GM12878 (cell line): Measurements from ENCODE around the gene ANKS1A.

Experiments
- CREB1 ChIP-seq: IDR thresholded peaks from 2 replicates; pipeline ENCODE4 v1.6.1; 2012; ENCODE audit warnings: low read depth, mild to moderate bottlenecking, inconsistent platforms
- CTCF ChIP-seq, 3 experiments: IDR thresholded peaks in 2 of 3; conservative IDR thresholded peaks in 1 of 3; 2 replicates each; pipeline ENCODE4 v1.5.1; 2011; ENCODE audit warnings: low read depth in 3 of 3, low read length in 3 of 3, mild to moderate bottlenecking in 3 of 3, control low read depth in 2 of 3, moderate library complexity in 2 of 3, inconsistent platforms in 1 of 3, mixed read lengths in 1 of 3; ENCODE audit not compliant: control insufficient read depth in 2 of 3, insufficient read depth in 1 of 3; ENCODE audit errors: extremely low read depth in 1 of 3
- EZH2 ChIP-seq: IDR thresholded peaks from 2 replicates; pipeline ENCODE4 v1.6.1; 2012; ENCODE audit warnings: low read depth, mild to moderate bottlenecking, control low read depth, inconsistent platforms, low read length, borderline replicate concordance; ENCODE audit not compliant: control insufficient read depth
- REST ChIP-seq: IDR thresholded peaks from 2 replicates; pipeline ENCODE4 v1.6.1; 2012; ENCODE audit warnings: mild to moderate bottlenecking, low read depth, low read length
- TARDBP ChIP-seq: IDR thresholded peaks from 2 replicates; pipeline ENCODE4 v1.6.1; 2016; ENCODE audit warnings: borderline replicate concordance
- TF ChIP-seq, protein P1 (sequence below): IDR thresholded peaks from 2 replicates; pipeline ENCODE4 v1.6.1; 2012; ENCODE audit warnings: improper control_type of control experiment, low read depth, low read length; ENCODE audit not compliant: insufficient replicate concordance

GRCh38 chr6:35047265-35048011, 158.4 kb downstream of the ANKS1A start:
- TF ChIP-seq CTCF (IDR thresholded peaks at IDR 0.05 in 2 of 3, conservative IDR thresholded peaks at IDR 0.05 in 1 of 3; ENCODE audit: control insufficient read depth in 2 of 3, extremely low read depth in 1 of 3, insufficient read depth in 1 of 3, low read depth in 3 of 3, low read length in 3 of 3) (no peak), EZH2 (no peak), REST (no peak), TARDBP (no peak), CREB1 (no peak)
- TF ChIP-seq, protein P1, sequence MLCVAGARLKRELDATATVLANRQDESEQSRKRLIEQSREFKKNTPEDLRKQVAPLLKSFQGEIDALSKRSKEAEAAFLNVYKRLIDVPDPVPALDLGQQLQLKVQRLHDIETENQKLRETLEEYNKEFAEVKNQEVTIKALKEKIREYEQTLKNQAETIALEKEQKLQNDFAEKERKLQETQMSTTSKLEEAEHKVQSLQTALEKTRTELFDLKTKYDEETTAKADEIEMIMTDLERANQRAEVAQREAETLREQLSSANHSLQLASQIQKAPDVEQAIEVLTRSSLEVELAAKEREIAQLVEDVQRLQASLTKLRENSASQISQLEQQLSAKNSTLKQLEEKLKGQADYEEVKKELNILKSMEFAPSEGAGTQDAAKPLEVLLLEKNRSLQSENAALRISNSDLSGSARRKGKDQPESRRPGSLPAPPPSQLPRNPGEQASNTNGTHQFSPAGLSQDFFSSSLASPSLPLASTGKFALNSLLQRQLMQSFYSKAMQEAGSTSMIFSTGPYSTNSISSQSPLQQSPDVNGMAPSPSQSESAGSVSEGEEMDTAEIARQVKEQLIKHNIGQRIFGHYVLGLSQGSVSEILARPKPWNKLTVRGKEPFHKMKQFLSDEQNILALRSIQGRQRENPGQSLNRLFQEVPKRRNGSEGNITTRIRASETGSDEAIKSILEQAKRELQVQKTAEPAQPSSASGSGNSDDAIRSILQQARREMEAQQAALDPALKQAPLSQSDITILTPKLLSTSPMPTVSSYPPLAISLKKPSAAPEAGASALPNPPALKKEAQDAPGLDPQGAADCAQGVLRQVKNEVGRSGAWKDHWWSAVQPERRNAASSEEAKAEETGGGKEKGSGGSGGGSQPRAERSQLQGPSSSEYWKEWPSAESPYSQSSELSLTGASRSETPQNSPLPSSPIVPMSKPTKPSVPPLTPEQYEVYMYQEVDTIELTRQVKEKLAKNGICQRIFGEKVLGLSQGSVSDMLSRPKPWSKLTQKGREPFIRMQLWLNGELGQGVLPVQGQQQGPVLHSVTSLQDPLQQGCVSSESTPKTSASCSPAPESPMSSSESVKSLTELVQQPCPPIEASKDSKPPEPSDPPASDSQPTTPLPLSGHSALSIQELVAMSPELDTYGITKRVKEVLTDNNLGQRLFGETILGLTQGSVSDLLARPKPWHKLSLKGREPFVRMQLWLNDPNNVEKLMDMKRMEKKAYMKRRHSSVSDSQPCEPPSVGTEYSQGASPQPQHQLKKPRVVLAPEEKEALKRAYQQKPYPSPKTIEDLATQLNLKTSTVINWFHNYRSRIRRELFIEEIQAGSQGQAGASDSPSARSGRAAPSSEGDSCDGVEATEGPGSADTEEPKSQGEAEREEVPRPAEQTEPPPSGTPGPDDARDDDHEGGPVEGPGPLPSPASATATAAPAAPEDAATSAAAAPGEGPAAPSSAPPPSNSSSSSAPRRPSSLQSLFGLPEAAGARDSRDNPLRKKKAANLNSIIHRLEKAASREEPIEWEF = no peak
